IPS DF 6.9 (cell line): ENCODE results near the gene CRYBG1.
"Not testable (repeated sequence)": the region's sequence is repeated elsewhere in the genome, so short reads cannot be mapped to it uniquely, and the experiment has no call there.

Experiments
- DNase-seq: peaks from one replicate; pipeline ENCODE4 v3.0.0-alpha.2; 2013; ENCODE audit warnings: low read depth, low spot score
- H3K27ac ChIP-seq: one replicate; pipeline ENCODE4 v1.5.1; 2013; ENCODE audit warnings: low read length, control low read depth
- H3K27me3 ChIP-seq: 2 replicates; pipeline ENCODE4 v1.6.1; 2013; ENCODE audit warnings: mild to moderate bottlenecking, low read length; ENCODE audit not compliant: control insufficient read depth, insufficient read depth
- H3K36me3 ChIP-seq: 2 replicates; pipeline ENCODE4 v1.6.1; 2013; ENCODE audit warnings: low read length; ENCODE audit not compliant: control insufficient read depth, insufficient read depth
- H3K4me1 ChIP-seq: 2 replicates; pipeline ENCODE4 v1.6.1; 2013; ENCODE audit warnings: low read length; ENCODE audit not compliant: control insufficient read depth, insufficient read depth
- H3K4me3 ChIP-seq: 2 replicates; pipeline ENCODE4 v1.5.1; 2013; ENCODE audit warnings: mild to moderate bottlenecking, low read length
- H3K9me3 ChIP-seq: 2 replicates; pipeline ENCODE4 v1.6.1; 2013; ENCODE audit warnings: low read length, inconsistent platforms; ENCODE audit not compliant: control insufficient read depth, insufficient read depth
- WGBS: extraction: QIAGEN DNeasy Blood & Tissue Kit; methylation state at CpG from one replicate; pipeline ENCODE4 v1.1.7; 2013; ENCODE audit warnings: mixed read lengths, missing lambda C conversion rate; ENCODE audit not compliant: insufficient read length, insufficient coverage; 5-methylcytosine and 5-hydroxymethylcytosine counted together

Gene CRYBG1

DNA sequence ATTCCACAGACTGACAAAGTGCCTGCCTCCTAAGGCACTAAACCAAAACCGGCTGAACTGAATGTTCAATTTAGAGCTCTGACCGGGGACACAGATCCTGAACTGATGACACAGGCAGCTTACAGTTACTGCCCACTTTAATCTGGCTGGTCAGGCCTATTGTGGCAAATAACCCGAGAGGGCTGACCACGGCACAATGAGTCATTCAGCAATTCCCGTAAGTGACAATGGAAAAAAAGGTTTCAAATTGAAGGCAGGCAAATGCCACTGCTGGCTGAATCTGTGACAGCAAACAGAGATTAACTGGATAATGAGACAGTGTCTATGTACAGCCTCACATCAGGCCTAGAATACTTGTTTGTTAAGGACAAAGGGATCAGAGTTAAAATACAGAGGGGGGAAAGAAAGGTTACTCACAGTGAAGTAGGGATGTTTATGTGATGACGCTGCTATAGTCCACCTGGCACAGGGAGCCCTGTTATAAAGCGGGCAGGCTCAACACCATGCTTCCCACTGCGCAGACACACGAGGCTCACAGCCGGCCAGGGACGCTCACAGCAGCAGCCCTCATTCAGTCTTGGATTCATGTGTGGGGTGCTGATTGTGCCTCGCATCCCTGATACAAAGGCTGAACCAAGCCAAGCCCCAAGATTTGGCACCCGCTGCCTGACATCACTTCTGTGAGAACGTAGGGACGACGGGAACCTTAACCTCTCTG is 214.4 kb downstream of the CRYBG1 start:
- no peaks in the 10 kb centered on the region for H3K4me1 ChIP-seq
- H3K36me3 ChIP-seq: no peaks in the 10 kb centered on the region
- no peaks in the 10 kb centered on the region for H3K27me3 ChIP-seq
- DNase-seq: no peak
- H3K27ac ChIP-seq: no peak overlapping the region
- no peak overlapping the region for H3K4me3 ChIP-seq
- WGBS: no CpG with 5 or more reads among the region's 16 CpGs
- H3K9me3 ChIP-seq: no peaks in the 10 kb centered on the region

DNA sequence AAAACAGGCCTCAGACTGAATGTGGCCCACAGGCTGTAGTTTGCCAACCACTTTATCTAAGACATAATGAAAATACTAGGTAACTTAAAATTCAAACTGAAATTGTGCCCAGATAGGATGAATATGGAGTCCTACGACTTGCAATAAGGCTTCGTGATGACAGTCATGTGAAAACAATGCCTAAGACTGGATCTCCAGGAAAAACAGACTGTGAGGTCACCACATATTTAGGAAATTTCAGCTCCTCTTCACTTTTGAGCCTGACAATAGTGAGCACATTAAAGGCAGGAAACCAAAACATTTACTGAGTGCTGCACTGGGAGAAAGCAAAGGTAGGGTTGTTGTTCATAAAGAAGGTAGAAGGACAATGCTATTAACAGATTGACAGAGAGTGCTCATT is 218.8 kb downstream of the CRYBG1 start:
- no CpG with 5 or more reads among the region's 2 CpGs for WGBS
- Histone ChIP-seq H3K9me3 (no peaks in the 10 kb centered on the region), H3K4me1 (no peaks in the 10 kb centered on the region), H3K4me3 (no peak overlapping the region), H3K27me3 (no peaks in the 10 kb centered on the region), H3K36me3 (no peaks in the 10 kb centered on the region), H3K27ac (no peak overlapping the region)
- no peak for DNase-seq

DNA sequence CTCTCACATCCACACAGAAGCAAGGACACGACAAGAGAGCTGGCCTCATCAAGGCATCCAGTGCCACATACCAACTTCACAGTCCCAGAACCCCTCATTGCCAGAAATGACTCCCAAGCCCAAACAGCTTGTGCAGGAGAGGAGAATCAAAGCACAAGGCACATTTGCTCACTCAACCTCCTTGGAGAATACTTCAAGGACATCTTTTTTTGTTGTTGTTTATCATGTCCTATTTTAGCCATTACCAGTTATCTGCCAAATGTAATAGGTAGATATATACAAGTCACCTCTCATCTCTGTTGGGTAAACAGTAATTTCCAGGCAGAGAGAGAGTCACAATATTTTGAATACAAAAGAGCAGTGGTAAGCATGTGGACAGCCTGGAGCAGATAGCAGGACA is 221.0 kb downstream of the CRYBG1 start:
- DNase-seq: no peak
- WGBS: no CpG with 5 or more reads among the region's 1 CpG
- no peak overlapping the region for H3K4me3 ChIP-seq
- H3K9me3 ChIP-seq: no peaks in the 10 kb centered on the region
- H3K27ac ChIP-seq: no peak overlapping the region
- H3K27me3 ChIP-seq: no peaks in the 10 kb centered on the region
- no peaks in the 10 kb centered on the region for H3K4me1 ChIP-seq
- H3K36me3 ChIP-seq: no peaks in the 10 kb centered on the region

DNA sequence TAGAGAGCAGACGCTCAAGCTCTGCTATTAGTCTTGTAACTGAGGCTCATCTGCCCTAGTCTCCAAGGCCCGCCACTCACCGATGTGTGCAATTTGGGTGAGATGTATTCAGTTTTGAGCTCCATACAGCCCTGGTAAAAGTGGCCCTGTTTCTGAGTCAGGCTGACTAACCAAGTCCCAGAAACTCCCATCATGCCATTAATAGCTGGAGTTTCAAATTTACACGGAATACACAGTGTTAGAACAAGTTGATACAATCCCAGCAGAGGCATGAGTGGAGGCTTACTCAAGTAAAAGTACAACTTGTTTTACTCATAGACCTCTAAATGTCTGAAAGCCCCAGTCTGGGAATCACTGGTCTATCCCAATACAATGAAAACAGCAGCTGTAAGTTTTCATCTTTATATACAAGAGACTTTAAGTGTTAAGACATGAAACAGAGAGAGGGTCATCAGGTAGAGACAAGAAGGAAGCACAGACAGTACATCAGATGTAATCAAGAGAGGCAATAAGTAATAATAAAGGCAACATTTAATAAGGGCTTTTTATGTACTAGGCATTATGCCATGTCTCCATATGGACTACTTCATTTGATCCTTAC is 226.4 kb downstream of the CRYBG1 start:
- H3K36me3 ChIP-seq: no peaks in the 10 kb centered on the region
- H3K9me3 ChIP-seq: no peaks in the 10 kb centered on the region
- no peaks in the 10 kb centered on the region for H3K4me1 ChIP-seq
- H3K4me3 ChIP-seq: no peak overlapping the region
- no peak overlapping the region for H3K27ac ChIP-seq
- H3K27me3 ChIP-seq: no peaks in the 10 kb centered on the region
- DNase-seq: no peak
- no CpG with 5 or more reads among the region's 4 CpGs for WGBS

DNA sequence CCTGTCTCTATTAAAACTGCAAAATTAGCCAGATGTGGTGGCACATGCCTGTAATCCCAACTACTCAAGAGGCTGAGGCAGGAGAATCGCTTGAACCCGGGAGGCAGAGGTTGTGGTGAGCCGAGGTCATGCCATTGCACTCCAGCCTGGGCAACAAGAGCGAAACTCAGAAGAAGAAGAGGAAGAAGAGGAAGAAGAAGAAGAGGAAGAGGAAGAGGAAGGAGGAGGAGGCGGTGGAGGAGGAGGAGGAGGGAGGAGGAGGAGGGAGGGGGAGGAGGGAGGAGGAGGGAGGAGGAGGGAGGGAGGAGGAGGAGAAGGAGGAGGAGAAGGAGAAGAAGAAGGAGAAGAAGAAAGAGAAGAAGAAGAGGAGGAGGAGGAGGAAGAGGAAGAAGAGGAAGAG is 228.4 kb downstream of the CRYBG1 start:
- not testable (repeated sequence) for H3K36me3 ChIP-seq, DNase-seq, H3K27me3 ChIP-seq, H3K4me3 ChIP-seq, H3K27ac ChIP-seq, H3K4me1 ChIP-seq, H3K9me3 ChIP-seq
- WGBS: no CpG with 5 or more reads among the region's 5 CpGs

DNA sequence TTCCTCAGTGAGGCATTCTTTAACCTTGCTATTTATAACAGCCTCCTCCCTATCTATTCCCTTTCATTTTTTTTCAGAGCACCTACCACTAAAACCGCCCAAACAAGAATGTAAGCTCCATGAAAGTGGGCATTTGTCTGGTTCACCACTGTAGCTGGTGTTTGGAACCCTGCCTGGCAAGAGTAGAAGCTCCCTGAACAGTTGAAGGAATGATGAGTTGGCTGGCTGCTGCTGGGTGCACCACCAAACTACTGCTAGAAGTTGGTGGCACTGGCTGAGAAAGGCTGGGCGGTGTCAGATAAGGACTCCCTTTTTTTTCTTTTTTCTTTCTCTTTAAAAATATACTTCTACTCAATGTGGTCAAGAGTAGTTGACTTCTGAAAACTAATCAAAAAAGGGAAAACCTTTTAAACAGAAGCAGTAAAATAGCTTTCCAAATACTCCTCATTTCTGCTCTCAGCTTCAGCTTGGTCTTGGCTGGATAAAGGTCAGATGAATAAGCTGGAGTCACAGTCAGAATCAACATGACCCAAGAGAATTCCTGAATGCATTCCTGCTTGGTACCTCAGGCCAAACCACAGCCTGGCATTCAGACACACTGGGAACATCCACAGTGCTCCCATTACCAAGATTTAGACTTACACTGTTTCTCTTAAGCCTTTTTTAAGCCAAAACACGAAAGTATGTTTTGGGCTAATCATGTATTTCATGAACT is 230.8 kb downstream of the CRYBG1 start:
- Histone ChIP-seq H3K9me3 (no peaks in the 10 kb centered on the region), H3K36me3 (no peaks in the 10 kb centered on the region), H3K4me3 (no peak overlapping the region), H3K4me1 (no peaks in the 10 kb centered on the region), H3K27me3 (no peaks in the 10 kb centered on the region), H3K27ac (no peak overlapping the region)
- whole genome bisulfite sequencing: no CpG with 5 or more reads among the region's 3 CpGs
- no peak for DNase-seq

DNA sequence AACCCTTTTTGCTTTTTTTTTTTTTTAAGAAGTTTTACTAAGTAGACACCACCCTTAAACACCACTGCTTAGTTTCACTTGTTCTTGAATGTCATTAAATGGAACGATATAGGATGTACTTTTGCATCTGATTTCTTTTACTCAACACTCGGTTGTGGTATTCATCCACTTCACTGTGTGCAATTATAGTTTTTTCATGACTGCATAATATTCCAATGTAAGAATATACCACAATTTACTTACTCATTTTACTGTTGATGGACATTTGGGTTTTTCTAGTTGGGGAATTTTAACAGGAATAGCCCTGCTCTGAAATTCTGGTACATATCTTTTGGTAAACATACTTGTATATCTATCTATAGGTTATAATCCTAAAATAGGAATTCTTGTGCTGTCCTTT is 238.9 kb downstream of the CRYBG1 start:
- Histone ChIP-seq H3K36me3 (no peaks in the 10 kb centered on the region), H3K4me3 (no peak overlapping the region), H3K27me3 (no peaks in the 10 kb centered on the region), H3K4me1 (no peaks in the 10 kb centered on the region), H3K27ac (no peak overlapping the region), H3K9me3 (no peaks in the 10 kb centered on the region)
- DNase-seq: no peak
- no CpG with 5 or more reads among the region's 2 CpGs for WGBS

DNA sequence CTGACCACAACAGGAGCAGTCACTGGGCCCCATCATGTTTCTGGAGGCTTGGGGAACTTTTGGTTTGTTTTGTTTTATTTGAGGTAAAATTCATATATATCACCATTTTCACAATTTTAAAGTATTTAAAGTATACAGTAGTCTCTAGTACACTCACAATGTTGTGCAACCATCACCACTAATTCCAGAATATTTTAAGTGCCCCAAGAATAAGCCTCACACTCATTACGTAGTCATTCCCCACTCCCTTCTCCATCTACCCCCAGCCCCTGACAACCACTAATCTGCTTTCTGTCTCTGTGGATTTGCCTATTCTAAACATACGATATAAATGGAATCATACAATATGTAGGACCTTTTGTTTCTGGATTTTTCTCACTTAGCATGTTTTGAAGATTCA is 239.8 kb downstream of the CRYBG1 start:
- Histone ChIP-seq H3K4me1 (no peaks in the 10 kb centered on the region), H3K4me3 (no peak overlapping the region), H3K36me3 (no peaks in the 10 kb centered on the region), H3K27ac (no peak overlapping the region), H3K27me3 (no peaks in the 10 kb centered on the region), H3K9me3 (no peaks in the 10 kb centered on the region)
- WGBS: no CpG with 5 or more reads among the region's 2 CpGs
- DNase-seq: no peak

DNA sequence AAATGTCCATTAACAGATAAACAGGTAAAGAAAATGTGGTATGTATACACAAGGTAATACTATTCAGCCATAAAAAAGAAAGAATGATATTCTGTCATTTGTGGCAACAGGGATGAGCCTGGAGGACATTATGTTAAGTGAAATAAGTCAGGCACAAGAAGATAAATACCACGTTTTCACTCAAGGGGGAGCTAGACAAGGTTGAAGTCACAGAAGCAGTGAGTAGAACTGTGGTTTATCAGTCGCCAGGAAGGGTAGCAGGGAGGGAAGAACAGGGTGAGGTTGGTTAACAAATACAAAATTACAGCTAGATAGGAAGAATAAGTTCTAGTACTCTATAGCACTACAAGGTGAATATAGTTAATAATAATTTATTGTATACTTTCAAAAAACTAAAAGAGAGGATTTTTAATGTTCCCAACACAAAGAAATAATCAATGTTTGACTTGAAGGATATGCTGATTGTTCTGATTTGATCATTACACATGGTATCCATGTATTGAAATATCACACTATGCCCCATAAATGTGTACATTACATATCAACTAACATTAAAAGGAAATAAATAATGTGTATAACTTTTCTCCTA is 247.7 kb downstream of the CRYBG1 start:
- H3K36me3 ChIP-seq: no peaks in the 10 kb centered on the region
- H3K27ac ChIP-seq: no peak overlapping the region
- no peaks in the 10 kb centered on the region for H3K27me3 ChIP-seq
- no peaks in the 10 kb centered on the region for H3K4me1 ChIP-seq
- H3K4me3 ChIP-seq: no peak overlapping the region
- H3K9me3 ChIP-seq: no peaks in the 10 kb centered on the region
- peak; percentile 64 for DNase-seq
- no CpG with 5 or more reads among the region's 2 CpGs for WGBS

DNA sequence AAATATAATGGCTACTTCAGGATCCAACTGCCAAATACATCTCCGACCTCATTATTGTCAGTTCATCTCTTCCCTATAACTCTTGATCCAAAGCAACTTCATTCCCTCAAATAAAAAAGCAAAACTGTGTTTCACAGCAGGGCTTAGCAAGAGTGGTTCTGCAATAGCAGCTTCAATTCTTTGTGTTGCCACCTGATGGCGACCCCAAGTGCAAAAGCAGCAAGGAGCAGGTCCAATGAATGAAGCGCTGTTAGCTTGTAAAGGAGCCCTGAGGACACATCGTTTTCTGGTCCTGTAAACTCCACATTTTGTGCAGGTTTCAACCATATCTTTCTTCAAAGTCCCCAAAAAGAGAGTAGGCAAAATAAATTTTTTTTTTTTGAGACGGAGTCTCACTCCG is 249.2 kb downstream of the CRYBG1 start:
- WGBS: no CpG with 5 or more reads among the region's 6 CpGs
- no peak overlapping the region for H3K4me3 ChIP-seq
- DNase-seq: peak; percentile 29
- no peak overlapping the region for H3K27ac ChIP-seq
- H3K27me3 ChIP-seq: no peaks in the 10 kb centered on the region
- H3K4me1 ChIP-seq: peaks cover 2% of the 10 kb centered on the region; the same call in 1 of the 2 replicates
- no peaks in the 10 kb centered on the region for H3K9me3 ChIP-seq
- H3K36me3 ChIP-seq: no peaks in the 10 kb centered on the region
